OCI-LY1 (cell line): ENCODE measurements around the gene HBE1.

Experiments
- H2AFZ ChIP-seq: fragments of 200-600 bp; sonication (generic), shearing (Covaris generic); 2 replicates; pipeline ENCODE4 v1.6.0; 2014; ENCODE audit warnings: antibody characterized with exemption, mild to moderate bottlenecking, low read length
- H3F3A ChIP-seq: fragments of 200-600 bp; sonication (generic), shearing (Covaris generic); 2 replicates; pipeline ENCODE4 v1.6.0; 2014; ENCODE audit warnings: mild to moderate bottlenecking, antibody characterized with exemption, low read length, moderate library complexity; ENCODE audit not compliant: insufficient read depth
- H3K27ac ChIP-seq: fragments of 200-600 bp; sonication (generic); 2 replicates; pipeline ENCODE4 v1.5.1; 2014; ENCODE audit warnings: low read length, mixed run types, mild to moderate bottlenecking, low read depth; ENCODE audit not compliant: poor library complexity, severe bottlenecking
- H3K27me3 ChIP-seq: fragments of 200-600 bp; sonication (generic); 2 replicates; pipeline ENCODE4 v1.6.0; 2014; ENCODE audit warnings: antibody characterized with exemption, mild to moderate bottlenecking, low read length, moderate library complexity; ENCODE audit not compliant: insufficient read depth
- H3K36me3 ChIP-seq: fragments of 200-600 bp; sonication (generic); 2 replicates; pipeline ENCODE4 v1.6.1; 2014; ENCODE audit warnings: mild to moderate bottlenecking, antibody characterized with exemption, low read length, moderate library complexity, mixed read lengths; ENCODE audit not compliant: insufficient read depth
- H3K4me1 ChIP-seq: fragments of 200-600 bp; sonication (generic); 2 replicates; pipeline ENCODE4 v1.5.1; 2014; ENCODE audit warnings: mild to moderate bottlenecking, low read length, moderate library complexity; ENCODE audit not compliant: insufficient read depth, severe bottlenecking
- H3K4me2 ChIP-seq: fragments of 200-600 bp; sonication (generic), shearing (Covaris generic); 2 replicates; pipeline ENCODE4 v1.6.1; 2014; ENCODE audit warnings: low read length
- H3K4me3 ChIP-seq: fragments of 200-600 bp; sonication (generic); 2 replicates; pipeline ENCODE4 v1.5.1; 2014; ENCODE audit warnings: low read length, low read depth, mild to moderate bottlenecking, mixed read lengths; ENCODE audit not compliant: poor library complexity, severe bottlenecking
- H3K79me2 ChIP-seq: fragments of 200-600 bp; shearing (Covaris generic); 2 replicates; pipeline ENCODE4 v1.6.1; 2016; ENCODE audit warnings: mixed run types, low read length, mixed read lengths; ENCODE audit not compliant: insufficient read depth
- H3K9ac ChIP-seq: fragments of 200-600 bp; sonication (generic), shearing (Covaris generic); 2 replicates; pipeline ENCODE4 v1.6.1; 2014; ENCODE audit warnings: mild to moderate bottlenecking, low read length, mixed read lengths
- H3K9me2 ChIP-seq: fragments of 200-600 bp; sonication (generic), shearing (Covaris generic); 2 replicates; pipeline ENCODE4 v1.6.1; 2014; ENCODE audit warnings: low read depth, mild to moderate bottlenecking, low read length, mixed read lengths
- H3K9me3 ChIP-seq: fragments of 200-600 bp; shearing (Covaris generic); 2 replicates; pipeline ENCODE4 v1.6.1; 2014; ENCODE audit warnings: low read length, mixed read lengths
- H4K20me1 ChIP-seq: fragments of 200-600 bp; sonication (generic), shearing (Covaris generic); 2 replicates; pipeline ENCODE4 v1.6.0; 2016; ENCODE audit warnings: mild to moderate bottlenecking, low read length; ENCODE audit not compliant: insufficient read depth
- CTCF ChIP-seq: fragments of 200-600 bp; sonication (generic), shearing (Covaris generic); IDR thresholded peaks from 2 replicates; pipeline ENCODE4 v1.5.1; 2017; ENCODE audit warnings: mild to moderate bottlenecking, antibody characterized with exemption, low read length, moderate library complexity, mixed read lengths
- EZH2 ChIP-seq: fragments of 200-600 bp; sonication (generic), shearing (Covaris generic); IDR thresholded peaks from 2 replicates; pipeline ENCODE4 v1.8.0; 2017; ENCODE audit warnings: borderline replicate concordance, mixed run types, mild to moderate bottlenecking, antibody characterized with exemption, low read length, moderate library complexity, mixed read lengths

Gene HBE1

GRCh38 chr11:5240458-5240857 is 29.3 kb downstream of the HBE1 start:
- TF ChIP-seq CTCF (no peak), EZH2 (no peak)
- Histone ChIP-seq H3K9me2 (no peaks in the 10 kb centered on the region), H3K4me2 (no peak overlapping the region), H3K79me2 (no peaks in the 10 kb centered on the region), H3K4me1 (no peaks in the 10 kb centered on the region), H3K9ac (no peak overlapping the region), H3K27ac (no peak overlapping the region), H4K20me1 (no peaks in the 10 kb centered on the region), H2AFZ (no peak overlapping the region), H3F3A (no peaks in the 10 kb centered on the region), H3K36me3 (no peaks in the 10 kb centered on the region), H3K4me3 (no peak overlapping the region), H3K27me3 (no peaks in the 10 kb centered on the region), H3K9me3 (no peaks in the 10 kb centered on the region)

GRCh38 chr11:5240056-5240455 is 29.7 kb downstream of the HBE1 start:
- Histone ChIP-seq H3K27me3 (no peaks in the 10 kb centered on the region), H3K27ac (no peak overlapping the region)

GRCh38 chr11:5239046-5239445 is 30.7 kb downstream of the HBE1 start:
- H3F3A ChIP-seq = no peaks in the 10 kb centered on the region
- no peaks in the 10 kb centered on the region for H3K4me1 ChIP-seq
- H3K79me2 ChIP-seq = no peaks in the 10 kb centered on the region
- H3K4me3 ChIP-seq = no peak overlapping the region
- TF ChIP-seq EZH2 (no peak), CTCF (no peak)
- H3K9me3 ChIP-seq = no peaks in the 10 kb centered on the region
- no peak overlapping the region for H3K9ac ChIP-seq
- no peaks in the 10 kb centered on the region for H3K27me3 ChIP-seq
- H3K36me3 ChIP-seq = no peaks in the 10 kb centered on the region
- H4K20me1 ChIP-seq = no peaks in the 10 kb centered on the region
- H3K4me2 ChIP-seq = no peak overlapping the region
- H2AFZ ChIP-seq = no peak overlapping the region
- no peaks in the 10 kb centered on the region for H3K9me2 ChIP-seq
- no peak overlapping the region for H3K27ac ChIP-seq

More at GRCh38 chr11:5240056-5240455, 29.7 kb downstream of the HBE1 start:
- no peaks in the 10 kb centered on the region for H3F3A ChIP-seq
- no peak overlapping the region for H3K4me3 ChIP-seq
- H3K4me2 ChIP-seq = no peak overlapping the region
- no peaks in the 10 kb centered on the region for H4K20me1 ChIP-seq
- H2AFZ ChIP-seq = no peak overlapping the region
- no peaks in the 10 kb centered on the region for H3K9me2 ChIP-seq
- TF ChIP-seq CTCF = no peak
- no peak for TF ChIP-seq EZH2
- no peaks in the 10 kb centered on the region for H3K4me1 ChIP-seq
- H3K9ac ChIP-seq = no peak overlapping the region
- H3K36me3 ChIP-seq = no peaks in the 10 kb centered on the region
- H3K79me2 ChIP-seq = no peaks in the 10 kb centered on the region
- no peaks in the 10 kb centered on the region for H3K9me3 ChIP-seq
